NK-92 (cell line): ENCODE measurements around the gene SCN3B.

Experiments
- DNase-seq: peaks from one replicate; lab custom pipeline; 2025; ENCODE audit not compliant: unreplicated experiment; lab: John Stamatoyannopoulos, UW

Gene SCN3B

DNA sequence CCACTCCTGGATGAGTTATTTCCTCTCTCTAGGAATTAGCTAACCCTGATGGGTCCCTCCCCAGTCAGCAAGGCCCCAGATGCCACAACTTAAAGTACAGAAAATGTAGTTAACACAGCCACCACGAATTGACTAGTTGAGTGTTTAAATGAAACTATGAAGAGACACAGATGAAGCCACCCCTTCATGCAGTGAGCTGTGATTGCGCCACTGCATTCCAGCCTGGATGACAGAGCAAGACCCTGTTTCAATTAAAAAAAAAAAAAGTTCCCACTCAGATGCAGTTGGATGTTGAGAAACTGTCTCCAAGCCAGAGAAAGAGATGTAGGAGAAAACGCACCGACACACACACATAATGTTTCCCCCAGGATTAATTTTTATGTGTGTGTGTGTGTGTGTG, 53.3 kb downstream of the SCN3B start:
- no peak for DNase-seq

DNA sequence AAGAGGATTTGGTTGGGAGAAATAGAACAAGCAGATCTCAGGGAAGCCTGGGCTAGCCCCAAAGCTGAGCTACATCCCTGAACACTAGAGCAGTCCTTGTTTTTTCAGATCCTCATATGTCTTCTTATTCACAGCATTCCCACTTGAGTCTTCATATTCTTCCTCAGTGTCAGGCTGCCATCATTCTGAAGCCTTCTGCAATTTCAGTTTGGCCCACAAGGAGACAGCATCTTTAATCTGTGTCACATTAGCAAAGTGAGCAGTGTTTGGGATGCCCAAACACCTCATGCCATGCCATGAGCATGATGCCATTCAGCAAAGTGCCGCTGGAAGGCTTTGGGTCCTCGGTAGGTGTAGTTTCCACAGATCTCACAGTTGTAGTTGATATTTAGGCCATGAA, 56.6 kb downstream of the SCN3B start:
- DNase-seq = no peak

DNA sequence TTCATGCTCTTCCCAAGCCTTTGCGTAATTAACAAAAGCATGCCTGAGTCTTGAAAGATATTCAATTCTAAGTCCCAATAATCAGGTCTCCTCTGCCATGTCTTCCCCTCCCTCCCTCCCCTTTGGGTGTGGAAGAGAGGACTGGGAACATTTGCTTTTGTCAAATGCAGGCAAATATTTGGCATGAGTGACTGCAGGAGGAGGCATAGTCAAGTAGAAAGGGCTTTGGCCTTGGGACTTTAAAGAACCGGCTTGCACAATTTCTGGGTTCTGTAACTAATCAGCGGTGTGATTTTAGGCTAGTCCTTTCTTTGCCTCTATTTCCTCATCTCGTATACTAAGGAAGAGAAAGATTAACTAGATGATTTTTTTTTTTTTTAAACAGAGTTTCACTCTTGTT, 59.5 kb downstream of the SCN3B start:
- DNase-seq = no peak

DNA sequence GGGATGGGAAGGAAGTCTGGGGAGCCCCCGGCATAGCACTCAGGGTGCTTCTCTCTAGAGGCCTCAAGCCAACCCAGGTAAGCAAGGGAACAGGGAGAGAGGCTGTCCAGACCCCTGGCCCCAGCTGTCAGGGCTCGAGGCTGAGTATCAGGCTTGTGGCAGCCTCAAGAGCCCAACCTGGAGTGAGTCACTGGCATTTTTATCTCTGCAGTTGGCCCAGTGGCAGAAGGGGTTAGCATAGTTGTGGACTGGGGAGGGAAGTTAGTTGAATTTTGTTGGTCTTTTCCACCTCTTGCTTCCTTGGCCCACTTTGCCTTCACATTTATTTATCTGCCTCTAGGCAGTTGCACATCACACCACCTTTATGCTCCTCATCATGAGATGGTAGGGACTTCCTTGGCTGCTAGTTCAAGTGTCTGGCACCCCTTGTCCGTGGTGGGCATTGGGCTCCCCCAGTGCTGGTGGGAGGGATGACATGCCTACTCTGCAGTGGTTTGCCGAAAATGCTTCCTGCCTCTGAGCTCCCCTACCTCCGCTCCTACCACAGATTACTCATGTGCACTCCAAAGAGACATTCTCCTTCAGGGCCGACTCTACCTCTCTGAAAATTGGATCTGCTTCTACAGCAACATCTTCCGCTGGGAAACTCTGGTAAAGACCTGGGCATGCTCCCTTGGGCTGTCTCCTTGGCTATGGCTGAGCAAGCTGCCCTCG, 60.1 kb downstream of the SCN3B start:
- DNase-seq = no peak

DNA sequence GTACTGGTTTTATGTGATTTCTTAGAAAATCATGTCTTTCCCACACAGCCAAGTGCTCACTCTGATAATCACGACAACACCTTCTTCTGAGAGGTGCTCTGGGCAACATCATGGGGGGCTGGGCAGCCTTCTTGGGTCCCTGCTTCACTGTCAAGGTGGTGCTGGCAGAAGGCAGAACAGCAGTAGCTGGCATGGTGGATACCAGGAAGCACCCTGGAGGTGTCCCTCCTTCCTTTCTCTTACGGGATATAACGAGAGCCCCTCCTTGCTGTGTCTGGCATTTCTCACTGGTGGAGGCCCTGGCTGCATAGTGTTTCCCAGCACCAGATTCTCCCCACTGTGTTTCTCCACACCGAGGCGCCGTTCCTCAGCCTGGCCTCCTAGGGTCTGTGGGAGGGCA, 60.9 kb downstream of the SCN3B start:
- no peak for DNase-seq

DNA sequence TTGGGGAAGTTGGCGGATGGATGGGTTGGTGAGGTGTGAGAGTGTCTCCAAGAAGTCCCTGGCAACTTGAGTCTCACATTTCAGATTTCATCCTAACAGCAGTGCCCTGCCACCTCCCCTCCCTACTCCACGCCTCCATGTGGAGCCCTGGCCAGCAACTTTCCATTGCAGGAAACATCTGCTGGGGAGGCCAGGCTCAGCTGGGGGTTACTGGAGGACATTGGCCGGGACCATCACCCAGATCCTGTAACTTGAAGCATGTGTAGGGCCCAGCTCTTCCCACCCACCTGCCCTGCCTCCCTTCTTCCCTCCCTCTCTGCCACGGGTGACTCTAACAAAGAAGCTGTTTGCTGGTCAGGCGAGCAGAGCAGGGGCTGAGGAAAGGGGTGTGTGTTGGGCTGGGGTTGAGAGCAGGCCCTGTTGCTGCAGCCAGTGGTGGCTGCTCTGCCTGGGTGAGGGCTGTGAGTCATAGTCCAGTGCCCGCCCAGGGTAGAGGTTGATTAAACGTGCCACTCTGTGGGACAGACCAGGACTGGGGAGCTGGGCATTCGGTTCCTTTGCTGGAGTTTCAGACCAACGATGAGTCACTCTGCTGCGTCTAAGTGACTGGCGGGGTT, 64.0 kb downstream of the SCN3B start:
- no peak for DNase-seq

DNA sequence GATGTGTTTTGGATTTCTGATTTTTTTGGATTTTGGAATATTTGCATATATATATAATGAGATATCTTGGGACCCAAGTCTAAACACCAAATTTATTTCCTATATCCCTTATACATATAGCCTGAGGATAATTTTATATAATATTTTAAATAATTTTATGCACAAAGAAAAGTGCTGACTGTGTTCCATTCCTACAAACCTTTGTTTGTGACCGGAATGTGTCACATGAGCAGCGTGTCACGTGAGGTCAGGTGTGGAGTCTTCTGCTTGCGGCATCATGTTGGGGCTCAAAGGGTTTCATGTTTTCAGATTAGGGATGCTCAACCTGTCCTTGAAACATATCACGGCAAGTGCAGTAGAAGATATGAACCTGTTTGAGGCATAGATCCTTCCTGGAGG, 65.6 kb downstream of the SCN3B start:
- no peak for DNase-seq

DNA sequence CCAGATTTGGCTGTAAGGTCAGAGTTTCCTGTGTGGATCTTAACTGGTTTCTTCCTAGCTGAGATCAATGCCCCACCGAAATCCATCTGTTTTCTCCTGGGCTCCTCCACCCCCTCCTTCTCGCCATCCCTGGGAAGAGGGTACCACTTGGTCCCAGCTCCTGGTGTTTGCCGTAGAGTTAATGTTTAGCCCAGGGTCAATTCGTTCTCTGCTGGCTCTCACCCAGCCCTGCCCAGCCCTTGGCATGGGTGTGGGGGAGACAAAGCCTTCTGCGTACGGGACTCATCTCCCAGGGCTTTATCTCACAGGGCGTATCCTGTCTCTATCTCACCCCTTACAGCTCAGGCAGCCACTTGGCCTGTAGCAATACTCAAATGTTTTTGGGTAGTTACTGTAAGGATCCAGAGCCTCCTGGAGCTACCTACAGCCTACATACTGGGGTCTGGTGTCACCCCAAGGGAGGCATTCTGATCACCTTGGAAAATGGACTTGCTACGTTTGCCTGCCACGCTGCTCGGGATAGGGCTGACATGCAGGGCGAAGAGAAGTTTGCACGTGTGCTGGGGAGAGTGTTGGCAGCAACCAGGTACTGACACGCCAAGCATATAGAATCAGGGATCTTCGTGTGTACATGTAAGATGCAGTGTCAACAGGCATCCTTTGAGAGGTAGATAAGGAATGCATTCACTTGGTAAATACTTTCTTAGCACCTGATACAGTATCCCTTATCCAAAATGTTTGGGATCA, 66.1 kb downstream of the SCN3B start:
- no peak for DNase-seq

DNA sequence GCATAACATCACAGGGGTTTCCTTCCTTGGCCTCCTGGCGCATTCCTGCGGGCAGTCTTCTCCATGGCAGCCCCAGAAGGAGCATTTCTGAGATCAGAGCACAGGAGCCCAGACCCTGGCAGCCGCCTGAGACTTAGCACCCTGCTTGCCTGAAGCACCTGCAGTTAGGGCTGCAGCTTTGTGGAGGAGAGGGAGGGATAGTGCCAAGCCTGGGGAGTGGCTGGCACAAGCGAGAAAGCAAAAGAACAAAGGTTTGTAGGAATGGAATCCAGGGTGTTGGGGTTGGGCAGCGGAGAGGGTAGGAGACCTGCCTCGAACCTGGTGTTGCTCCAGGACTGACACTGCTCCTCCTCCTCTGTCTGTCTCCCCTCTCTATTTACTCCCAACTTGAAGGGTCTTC, 66.9 kb downstream of the SCN3B start:
- no peak for DNase-seq

DNA sequence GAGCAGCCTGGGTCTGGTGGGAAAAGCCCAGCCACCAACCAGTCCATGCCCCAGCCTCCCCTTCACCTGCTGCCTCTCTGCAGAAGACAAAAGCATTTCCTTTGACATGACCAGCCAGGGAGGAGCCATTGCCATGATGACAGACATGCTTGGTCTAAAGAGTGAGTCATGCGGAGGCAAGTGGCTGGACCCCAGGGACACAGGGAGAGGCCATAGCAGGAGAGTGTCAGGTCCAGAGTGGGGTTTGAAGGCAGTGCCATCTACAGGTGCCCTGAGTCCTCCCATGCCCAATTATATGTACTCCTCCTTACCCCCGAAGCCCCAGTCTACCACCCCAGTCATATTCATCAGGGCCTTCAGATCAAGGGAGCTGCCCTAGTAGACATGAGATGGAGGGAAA, 67.4 kb downstream of the SCN3B start:
- no peak for DNase-seq

DNA sequence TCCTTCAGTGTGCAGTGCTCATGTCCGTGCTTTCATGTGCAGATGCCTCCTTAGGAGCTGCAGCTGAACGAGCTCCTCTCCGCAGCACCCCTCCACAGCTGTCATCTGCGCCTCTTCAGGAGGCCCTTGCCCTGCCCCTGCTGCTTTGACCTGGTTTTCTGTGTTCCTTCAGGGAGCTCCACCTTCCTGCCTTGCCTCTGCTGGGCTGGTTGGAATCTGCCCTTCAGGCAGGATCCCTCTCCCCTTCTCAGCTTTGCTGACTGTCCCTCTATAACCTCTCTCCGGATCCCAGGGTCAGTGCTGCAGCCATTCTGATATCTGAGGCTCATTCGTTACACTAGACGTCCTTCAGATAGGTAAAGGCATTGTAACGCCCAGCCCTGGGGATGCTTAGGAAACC, 67.9 kb downstream of the SCN3B start:
- DNase-seq = no peak

DNA sequence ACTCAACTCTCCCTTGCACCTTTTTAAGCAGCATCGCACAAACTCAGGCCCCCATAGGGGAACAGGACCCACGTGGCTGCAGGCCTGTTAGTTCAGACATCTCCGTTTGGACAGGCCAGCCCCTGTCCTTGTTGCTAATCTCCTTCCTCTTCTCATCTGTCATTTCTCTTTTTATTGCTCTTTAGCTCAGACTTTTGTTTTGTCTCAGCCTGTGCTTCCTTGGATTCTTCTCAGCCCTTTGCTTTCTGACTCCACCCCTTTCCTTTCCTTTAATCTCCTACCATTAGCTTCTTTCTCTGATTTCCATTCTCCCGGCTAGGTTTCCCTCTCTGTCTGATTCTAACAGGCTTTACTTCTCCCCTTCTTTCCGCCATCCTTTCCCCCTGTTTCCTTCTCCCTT, 68.7 kb downstream of the SCN3B start:
- DNase-seq = no peak

DNA sequence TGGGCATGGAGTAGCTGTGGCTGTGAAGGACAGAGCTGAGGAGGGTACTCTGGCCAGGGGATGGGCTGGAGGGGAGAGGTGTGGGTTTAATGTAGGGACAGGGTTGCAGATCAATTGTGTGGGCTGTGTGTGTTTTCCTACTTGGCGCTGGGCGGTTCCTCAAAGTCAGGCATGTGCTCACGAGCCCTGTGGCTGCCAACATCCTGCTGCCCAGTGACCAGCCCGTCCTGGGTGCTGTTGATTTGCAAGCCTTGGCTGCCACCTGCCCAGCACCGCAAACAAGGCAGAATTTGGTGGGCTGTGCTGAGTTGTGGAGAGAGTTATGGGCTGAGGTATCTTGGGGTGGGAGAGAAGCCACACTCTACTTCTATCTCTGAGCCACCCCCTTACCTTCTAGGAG, 69.2 kb downstream of the SCN3B start:
- DNase-seq = no peak

DNA sequence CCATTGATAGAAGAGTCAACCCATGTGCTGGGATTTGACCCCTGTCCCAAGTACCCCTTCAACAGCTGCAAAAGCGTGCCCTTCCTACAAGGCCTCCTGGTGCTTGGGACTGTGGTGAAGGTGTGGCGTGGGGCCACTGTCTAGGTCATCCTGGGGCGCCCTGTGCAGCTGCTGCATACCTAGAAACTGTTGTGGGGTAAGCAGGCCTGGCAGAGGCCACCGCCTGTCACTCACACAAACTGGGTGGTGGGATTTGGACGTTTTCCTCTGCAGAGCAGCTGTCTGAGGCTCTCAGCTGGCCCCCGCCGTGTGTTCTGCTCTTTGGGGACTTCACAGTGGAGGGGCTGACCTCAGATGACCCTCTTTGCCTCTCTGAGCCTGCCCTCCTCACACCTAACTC, 69.7 kb downstream of the SCN3B start:
- no peak for DNase-seq

DNA sequence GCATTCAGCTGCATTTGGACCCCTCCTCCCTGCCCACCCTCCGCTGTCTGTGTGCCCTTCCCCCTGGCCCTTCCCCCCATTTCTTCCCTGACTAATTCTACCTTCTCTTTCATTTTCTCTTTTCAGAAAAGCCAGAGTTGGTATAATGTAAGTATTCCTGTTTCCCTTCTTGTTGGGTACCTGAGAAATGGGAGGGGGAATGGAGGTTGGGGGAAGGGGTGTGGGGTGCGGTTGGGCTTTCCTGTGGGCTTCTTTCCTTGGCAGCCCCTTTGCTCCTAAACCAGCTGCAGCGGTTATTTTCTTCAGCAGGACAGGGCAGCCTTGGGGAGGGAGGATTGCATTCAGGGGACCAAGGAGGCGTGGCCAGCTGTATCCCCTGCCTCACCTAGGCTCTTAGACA, 70.2 kb downstream of the SCN3B start:
- no peak for DNase-seq

DNA sequence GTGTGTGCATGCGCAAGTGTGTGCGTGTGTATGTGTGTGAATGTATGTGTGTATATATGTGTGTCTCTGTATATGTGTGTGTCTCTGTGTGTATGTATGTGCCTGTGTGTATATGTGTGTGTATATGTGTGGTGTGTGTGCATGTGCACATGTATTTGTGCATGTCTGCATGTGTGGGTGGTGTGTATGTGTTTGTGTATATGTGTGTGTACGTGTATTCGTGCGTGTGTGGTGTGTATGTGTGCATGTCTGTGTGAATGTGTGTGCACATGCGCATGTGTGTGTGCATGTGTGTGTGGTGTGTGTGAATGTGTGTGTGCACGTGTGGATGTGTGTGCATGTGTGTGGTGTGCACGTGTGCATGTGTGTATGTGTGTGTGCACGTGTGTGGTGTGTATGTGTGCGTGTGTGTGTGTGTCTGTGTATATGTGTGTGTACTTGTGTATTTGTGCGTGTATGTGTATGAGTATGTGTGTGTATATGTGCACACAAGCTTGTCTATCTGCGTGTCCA, 71.4 kb downstream of the SCN3B start:
- no peak for DNase-seq

DNA sequence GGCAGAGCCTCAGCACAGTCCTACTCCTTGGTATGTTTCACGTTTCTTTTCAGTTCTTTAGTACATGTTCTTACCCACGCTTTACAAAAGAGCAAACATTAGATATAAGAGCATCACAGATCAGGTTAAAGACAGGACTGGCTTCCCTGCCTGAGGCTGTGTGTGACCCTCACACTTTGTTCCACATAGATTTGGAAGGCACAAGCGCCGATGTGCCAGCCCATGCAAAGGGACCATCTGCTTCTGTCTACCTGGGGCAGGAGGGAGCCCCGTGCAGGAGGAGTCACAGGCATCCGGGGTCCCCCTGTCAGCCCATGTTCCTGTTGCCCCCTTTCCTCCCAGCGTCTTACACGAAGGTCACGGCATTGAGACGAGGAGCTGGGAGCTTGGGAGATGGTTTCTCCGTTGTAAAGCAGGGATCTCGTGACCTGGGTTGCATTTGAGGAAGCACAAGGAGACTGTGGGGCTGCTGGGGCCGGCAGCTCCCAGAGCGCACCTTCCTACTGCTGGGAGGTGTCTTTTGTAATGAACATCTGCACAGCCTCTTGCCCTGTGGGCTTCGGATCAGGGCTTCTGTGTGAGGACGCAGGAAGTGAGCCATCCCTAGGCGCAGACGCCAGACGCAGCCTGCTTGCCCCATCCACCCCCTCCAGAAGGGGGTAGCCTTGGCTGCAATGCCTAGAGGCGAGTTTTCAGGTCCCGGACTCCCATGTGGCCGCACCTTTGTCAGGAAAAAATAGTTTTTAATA, 72.6 kb downstream of the SCN3B start:
- no peak for DNase-seq

DNA sequence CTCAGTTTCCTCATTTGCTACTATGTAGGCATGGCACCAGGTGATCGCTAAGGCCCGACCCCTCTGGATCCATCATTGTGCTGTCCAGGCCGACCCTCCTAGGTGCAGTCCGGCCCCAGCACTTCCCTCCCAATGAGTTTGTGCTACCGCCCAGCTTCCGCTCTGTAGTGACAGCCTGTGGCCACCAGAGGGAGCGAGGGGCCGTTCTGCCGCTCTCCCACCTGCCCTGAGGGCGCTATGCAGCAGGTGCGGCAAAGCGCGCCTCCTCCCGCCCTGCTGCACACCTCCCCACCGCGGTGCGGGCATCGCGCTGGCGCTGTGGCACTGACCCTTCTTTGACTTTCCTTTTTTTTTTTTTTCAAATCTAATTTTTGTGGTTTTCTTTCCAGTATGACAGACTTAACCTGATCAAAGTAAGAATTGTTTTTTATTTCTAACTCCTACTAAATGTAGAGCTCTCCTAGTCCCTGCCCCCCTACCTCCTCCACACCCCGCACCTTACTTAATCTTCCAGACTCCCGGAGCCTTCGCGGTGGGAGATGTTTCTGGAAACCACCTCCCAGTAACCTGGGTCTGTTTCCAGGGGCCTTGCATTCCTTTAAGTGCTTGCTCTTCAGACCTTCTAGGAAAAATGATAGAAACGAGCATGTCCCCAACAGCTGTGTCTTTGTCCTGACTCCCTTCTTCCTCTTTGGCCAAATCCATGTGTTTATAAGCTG, 73.7 kb downstream of the SCN3B start:
- DNase-seq = no peak

DNA sequence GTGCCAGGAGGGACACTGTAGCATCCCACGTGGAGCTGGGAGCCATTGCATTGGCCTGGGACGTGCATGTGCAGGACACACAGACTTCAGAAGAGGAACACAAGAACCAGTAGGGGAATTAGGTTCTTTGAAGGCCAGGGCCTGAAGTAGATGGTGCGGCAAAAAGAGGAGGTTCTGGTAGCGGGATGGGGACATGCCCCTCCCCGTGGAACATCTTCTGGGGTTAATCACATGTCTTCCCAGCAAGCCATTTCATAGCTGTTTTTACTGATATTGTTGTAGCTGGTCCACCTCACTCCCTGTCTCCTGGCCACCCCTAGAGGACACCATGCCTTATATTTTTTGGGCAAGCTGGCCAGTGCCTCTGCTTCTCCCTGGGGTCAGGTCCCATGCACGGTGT, 74.3 kb downstream of the SCN3B start:
- no peak for DNase-seq

DNA sequence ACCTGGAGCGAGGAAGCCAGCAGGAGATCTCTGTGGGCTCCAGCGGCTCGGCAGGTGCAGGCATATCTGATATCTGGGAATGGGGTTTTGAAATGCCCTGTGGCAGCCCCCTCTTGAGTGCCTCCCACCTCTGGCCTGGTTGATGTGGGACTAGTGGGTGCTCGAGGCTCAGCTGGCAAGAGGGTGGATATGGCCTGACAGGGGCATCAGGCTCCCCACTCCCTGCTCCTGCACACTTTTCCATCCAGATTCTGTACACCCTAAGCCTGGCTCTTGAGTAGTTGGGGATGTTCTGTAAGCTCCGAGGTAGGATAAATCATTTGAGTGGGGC, 75.0 kb downstream of the SCN3B start:
- no peak for DNase-seq
